Fibroblast of villous mesenchyme (primary cell): Measurements from ENCODE around the gene ZFTA. TPM values are rescaled to one million over a fixed set of nuclear protein-coding genes. Genes with fewer than 3 reads are reported as not detected.

Source experiments
- DNase-seq: peaks from one replicate; pipeline ENCODE4 v3.0.0-alpha.2; 2010; ENCODE audit warnings: low read depth
- H3K4me3 ChIP-seq: 2 replicates; pipeline ENCODE4 v1.5.1; 2011; ENCODE audit warnings: low read depth, mild to moderate bottlenecking, low read length
- CTCF ChIP-seq: IDR thresholded peaks from 2 replicates; pipeline ENCODE4 v1.5.1; 2012; ENCODE audit warnings: low read depth, mild to moderate bottlenecking, low read length; ENCODE audit not compliant: insufficient read depth
- total RNA-seq: library from RNA; depleted of rRNA; stranded (reverse); fragments of >200 nt; gene quantifications from 2 replicates; pipeline ENCODE4 v1.2.3, GENCODE V29; 2012

ZFTA gene
- total RNA-seq = 12.2 and 16.0 TPM in 2 replicates

GRCh38 chr11:63768237-63769041 is at the start of gene ZFTA:
Gene ZFTA, minus strand, starts transcription at chr11:63768775. Its CDS starts 153 bp downstream, at chr11:63768622.
- TF ChIP-seq CTCF = peak; percentile 37
- DNase-seq = peak; percentile 67
- H3K4me3 ChIP-seq = peak within 1 kb of the TSS; percentile 87

- TF ChIP-seq CTCF = no peak
- H3K4me3 ChIP-seq = no peak overlapping the region
- no peak for DNase-seq
Observed at GRCh38 chr11:63817758-63818498, 49.4 kb upstream of the ZFTA start.

GRCh38 chr11:63816732-63817131 is 48.2 kb upstream of the ZFTA start:
- TF ChIP-seq CTCF = no peak
- H3K4me3 ChIP-seq = no peak overlapping the region
- DNase-seq = no peak

GRCh38 chr11:63816166-63816565 is 47.6 kb upstream of the ZFTA start:
- TF ChIP-seq CTCF = no peak
- no peak for DNase-seq
- H3K4me3 ChIP-seq = no peak overlapping the region

GRCh38 chr11:63814383-63814736 is 45.8 kb upstream of the ZFTA start:
- peak overlapping the region; percentile 90 for H3K4me3 ChIP-seq
- DNase-seq = no peak
- TF ChIP-seq CTCF = no peak

- peak; percentile 69 for DNase-seq
- peak overlapping the region; percentile 90 for H3K4me3 ChIP-seq
- TF ChIP-seq CTCF = no peak
Observed at GRCh38 chr11:63813563-63814382, 45.2 kb upstream of the ZFTA start.
